DMS153 treated with DMSO at 0.1 percent for 48 hours (cell line): ENCODE measurements around the gene VILL.

ENCODE experiments used
- DNase-seq: peaks from one replicate; lab custom pipeline; 2025; ENCODE audit not compliant: unreplicated experiment; lab: John Stamatoyannopoulos, UW

The VILL gene

GRCh38 chr3:38016410-38016809, 25.8 kb downstream of the VILL start:
- no peak for DNase-seq

GRCh38 chr3:38016847-38017444, 26.4 kb downstream of the VILL start:
- no peak for DNase-seq

GRCh38 chr3:38017445-38018295, 27.1 kb downstream of the VILL start:
- DNase-seq = no peak

DNA sequence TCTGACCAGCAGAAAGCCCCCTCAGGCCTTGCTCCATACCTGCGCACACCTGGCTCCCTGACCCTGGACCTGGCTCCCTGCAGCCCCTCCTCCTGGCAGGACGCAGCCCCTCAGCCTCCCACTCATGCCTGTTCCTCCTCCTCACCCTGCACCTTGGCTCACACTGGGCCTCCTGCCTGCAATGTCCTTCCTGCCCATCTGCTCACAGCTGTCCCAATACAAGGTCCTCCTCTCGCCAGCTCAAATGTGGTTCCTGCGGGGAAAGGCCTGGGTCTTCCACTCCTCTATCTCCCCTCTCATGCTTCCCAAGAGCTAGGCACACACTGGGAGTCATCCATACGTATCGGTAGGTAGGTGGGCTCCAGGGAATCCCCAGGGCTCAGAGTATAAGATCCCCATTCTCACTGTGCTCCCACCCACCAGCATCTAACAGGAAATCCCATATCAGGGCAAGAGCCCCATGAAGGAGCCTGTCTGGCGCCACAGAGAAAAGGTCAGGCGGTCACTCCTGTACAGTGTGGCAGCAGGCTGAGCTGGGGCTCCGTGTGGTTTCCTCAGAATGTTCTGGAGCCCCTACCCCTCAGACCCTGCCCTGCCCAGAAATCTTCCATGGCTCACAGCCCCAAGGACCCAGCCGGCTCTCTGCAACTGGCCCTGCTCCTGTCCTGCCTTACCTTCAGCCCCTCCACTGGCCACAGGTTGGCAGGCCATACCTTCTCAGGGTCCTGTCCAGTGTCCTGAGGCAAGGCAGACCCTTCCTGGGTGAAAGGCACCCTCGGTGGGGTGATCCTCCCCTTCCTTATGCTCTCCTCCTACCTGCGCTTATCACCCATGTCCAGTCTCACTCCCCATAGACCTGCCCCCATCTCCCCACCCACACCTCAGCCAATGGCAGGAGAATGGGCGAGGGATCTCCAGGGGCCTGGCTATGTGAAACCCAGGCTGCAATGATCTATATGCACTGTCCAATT, 28.0 kb downstream of the VILL start:
- no peak for DNase-seq

DNA sequence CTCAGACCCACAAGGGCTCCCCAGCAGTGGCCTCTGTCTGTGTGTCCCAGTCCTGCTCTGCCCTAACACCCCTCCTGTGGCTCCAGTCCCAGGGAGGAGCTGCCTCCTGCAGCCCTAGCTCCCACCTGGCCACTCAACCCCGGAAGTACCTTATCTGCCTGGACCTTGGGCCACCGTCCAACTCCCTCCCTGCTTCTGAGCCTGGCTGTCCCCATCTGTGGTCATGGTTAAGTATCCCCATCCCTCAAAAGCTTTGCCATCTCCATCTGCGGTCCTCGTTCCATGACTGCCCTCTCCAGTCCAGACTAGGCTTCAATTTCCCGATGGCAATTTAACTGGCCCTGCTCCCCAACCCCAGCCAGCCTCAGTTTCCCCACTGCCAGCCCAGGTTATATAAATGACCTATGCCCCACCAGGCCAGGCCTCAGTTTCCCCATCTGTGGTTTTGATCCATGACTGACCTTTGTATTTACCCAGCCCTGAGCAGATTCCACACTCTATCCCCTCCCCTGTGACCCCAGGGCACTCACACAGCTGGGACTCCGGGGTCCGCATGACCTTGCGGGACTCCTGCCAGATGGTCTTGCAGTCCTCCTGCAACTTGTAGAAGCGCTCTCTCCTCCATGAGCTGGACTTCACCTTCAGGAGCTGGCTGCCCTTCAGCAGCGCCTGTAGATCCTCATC, 29.2 kb downstream of the VILL start:
- DNase-seq = no peak

GRCh38 chr3:38020342-38020726, 29.7 kb downstream of the VILL start:
- no peak for DNase-seq

GRCh38 chr3:38021196-38021595, 30.6 kb downstream of the VILL start:
- no peak for DNase-seq

DNA sequence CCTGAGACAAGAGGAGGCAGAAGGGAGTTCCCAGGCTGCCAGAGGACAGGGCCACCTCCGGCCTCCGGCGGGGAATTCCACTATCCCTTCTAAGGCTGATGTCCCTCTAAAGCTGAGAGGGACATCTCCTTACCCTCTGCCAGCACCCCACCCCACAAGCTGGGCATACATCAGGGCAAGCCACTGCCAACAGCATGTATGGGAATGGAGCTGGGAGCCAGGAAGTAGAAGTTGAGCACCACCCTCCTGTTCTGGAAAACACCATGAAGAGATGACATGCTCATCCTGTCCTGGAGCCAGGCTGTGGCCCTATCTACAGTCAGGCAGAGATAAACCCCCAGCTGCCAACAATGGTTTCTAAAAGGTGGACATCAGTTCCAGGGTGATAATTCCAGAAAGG, 31.7 kb downstream of the VILL start:
- DNase-seq = no peak

- DNase-seq = no peak
Measured at GRCh38 chr3:38022896-38023709, 32.5 kb downstream of the VILL start.

DNA sequence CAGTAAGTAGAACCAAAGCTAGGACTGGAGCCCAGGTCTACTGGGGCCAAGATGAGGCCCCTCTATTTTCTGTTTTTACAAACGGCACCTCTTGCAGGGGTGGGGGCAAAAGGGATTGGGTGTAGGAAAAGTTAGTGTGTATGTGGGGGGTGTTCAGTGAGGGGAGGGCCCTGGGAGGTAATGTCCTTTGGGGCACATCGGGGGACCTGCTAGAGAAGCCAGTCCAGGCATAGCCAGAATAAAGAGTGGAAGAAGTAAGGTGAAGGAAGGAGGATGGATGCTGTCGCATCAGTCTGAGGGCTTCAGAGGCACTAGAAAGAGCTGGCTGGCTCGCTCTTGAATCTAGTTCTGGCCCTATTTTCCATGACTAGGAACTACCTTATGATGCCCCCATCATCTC, 36.3 kb downstream of the VILL start:
- no peak for DNase-seq

DNA sequence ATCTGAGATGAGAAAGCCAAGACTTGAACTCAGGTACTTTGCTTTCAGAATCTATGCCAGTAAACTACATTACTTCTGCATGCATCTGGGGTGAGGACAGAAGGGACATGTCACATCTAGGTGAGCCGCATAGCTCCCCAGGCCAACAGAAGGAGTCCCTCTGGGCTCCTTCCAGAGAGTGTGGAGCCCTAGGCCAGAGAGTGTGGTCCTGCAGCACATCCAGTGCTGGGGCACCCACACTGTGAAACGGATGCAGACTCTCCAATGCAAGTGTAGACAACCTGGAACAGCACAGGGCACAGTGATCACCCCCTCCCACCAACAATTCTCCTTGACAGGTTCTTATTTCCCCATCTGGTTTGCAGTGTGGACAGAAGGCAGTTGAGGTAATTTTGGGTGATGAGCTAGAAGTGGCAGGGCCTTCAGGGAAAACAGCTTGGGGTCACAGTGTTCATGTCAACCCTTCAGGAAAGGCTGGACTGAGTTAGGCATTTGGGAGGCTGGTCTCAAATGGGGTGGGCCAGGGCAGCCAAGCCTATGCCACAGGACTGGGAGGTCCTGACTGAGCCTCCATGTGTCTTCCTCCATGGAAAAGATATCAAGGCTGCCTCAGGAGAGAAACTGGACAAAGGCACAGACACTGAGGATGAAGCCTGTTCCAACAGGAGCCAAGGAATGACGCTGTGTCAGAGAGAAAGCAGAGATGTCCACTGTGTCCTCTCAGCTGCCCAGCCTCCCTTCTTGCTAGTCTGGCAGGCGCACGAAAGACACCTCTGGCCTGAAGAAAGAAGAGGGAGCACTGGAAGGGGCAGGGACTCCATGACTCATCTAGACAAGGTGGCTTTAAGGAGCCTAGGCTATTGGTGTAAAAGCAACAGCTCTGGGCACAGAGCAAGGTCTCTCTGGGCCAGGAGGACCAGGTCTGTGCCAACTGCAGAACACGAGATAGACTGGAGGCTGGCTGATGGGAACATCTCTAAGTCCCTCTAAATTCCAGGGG, 37.2 kb downstream of the VILL start:
- no peak for DNase-seq

DNA sequence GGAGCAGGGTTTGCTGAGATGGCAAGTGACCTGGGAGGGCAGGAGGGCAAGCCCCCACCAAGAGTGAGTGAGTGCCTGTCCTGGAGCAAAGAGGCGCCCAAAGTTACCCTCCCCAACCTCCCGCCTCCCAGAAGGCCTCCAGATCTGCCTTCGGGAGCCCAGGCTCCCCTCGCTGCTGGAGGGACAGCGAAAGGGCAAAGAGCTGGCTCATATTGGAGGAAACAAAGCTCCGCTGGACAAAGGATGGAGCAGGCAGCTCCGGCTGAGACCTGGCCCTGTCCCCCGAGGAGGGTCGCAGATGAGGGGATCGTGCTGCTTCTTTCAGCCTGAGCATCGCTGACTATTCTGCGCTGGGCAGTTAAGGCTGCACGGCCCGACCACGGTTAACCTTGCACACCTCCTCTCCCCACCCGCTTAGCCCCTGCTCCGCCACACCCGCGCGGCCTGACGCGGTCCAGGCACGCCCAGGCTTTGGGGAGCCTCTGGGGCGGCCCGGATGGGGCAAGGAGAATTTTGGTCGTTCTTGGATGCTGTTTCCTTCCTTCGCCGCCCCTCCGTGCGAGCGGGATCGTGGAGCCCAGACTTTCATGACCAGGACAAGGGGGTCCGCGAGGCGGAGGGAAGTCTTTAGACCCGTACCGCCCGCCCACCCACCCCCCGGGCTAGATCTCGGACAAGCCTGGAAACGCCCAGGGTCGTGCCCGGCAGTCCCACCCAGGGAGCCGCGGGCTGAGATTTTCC, 38.2 kb downstream of the VILL start:
- no peak for DNase-seq

DNA sequence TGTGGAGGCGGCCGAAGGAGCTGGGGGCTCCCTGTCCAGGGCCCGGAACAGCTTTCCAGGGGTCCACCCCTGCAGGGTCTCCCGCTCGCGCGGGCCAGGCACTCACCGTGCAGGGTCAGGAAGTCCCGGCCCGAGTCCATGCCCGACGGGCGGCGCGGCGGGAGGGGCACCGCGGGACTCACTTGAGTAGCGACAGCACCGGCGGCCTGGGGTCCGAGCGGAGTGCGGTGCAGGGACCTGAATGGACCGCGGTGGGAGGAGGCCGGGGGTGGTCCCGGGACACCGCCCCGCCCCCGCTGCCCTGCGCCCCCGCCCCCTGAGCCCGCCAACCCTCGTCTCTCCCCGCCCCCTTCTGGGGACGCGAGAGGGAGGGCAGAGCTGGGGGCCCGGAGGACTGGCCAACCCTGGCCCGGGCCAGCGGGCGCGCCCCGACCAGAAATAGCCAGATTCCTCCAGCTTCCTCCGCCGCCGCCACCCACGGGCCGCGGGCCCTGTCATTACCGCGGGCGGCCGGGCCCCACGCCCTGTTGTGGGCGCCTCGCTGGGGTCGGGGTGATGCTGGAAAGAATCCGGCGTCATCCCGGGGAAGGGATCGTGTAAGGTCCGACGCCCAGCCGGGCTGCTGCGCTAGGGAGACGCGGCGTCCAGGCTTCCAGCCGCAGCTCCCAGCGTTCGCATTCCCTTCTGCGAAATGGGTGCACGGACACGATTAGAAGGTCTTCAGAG, 39.0 kb downstream of the VILL start, which contains the start of gene PLCD1:
Gene PLCD1 (minus strand): TSS at position 243 of the 726 bp plus-strand sequence. CDS start 103 bp downstream, at position 140.
- DNase-seq = no peak

GRCh38 chr3:38030126-38031021, 39.8 kb downstream of the VILL start:
- no peak for DNase-seq

DNA sequence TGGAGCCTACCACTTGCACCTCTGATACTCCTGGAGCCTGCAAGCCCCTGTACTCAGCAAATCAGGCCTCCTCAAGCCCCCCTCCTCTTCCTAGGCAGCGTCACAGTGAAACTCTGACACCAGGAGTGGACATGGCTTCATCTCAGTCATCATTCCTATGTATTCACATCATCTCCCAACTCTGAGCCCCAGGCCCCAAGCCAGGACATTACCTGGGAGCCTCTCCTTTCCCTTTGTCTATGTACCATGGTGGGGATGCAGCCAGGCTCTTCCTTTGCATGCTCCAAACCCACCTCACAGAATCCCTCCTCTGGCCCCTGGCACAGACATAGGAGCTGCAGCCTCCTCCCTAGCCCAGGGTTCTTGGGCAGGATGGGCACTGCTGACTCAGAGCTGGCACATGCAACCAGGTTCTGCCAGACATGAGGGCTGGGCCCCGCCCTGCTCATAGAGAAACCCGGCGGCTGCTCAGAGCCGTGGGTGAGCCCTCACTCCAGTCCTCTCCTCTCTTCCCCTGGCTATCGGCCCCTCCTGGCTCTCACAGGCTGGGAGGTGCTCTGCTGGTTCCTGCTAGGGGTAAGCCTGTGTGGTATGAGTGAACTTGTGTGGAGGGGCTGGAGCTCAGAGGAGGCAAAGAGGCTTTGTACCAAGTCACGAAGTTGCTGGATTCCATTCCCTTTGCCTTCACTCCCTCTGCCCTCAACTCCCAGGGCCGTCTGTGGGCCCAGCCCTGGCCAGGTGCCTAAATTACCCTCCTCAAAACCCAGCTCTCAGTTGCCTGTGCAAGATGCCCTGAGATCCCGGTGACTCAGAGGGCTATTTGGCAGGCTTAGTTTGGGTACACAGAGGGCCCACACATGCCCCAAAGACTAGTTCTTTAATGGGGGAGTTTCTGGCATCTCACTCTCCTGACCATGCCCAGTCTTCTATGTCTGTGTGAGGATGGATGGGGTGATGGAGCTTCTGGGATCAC, 40.7 kb downstream of the VILL start:
- DNase-seq = no peak
